Common myeloid progenitor, CD34-positive (primary cell): ENCODE data around the gene CS.
A peak's percentile ranks its signal among the peaks of the same experiment; 100 is the strongest.

Experiments used
- CTCF ChIA-PET: fragments of 350-600 bp; sonication (Branson Sonifier 250); formaldehyde crosslinking; loops from one replicate; lab custom pipeline; 2021; ENCODE audit warnings: antibody characterized with exemption; lab: Charles Lee
- POLR2A ChIA-PET: fragments of 350-600 bp; sonication (Branson Sonifier 250); formaldehyde crosslinking; loops from one replicate; lab custom pipeline; 2021; ENCODE audit warnings: antibody characterized with exemption; lab: Charles Lee
- DNase-seq, 3 donors: peaks; one replicate each; pipeline versions ENCODE4 v3.0.0 to v3.0.0-alpha.2; 2013
- H3K27ac ChIP-seq, 2 experiments: 1 replicate in 1 of 2; 2 replicates in 1 of 2; pipeline ENCODE4 v1.7.0; 2013; ENCODE audit warnings: inconsistent platforms in 2 of 2, low read length in 2 of 2, mild to moderate bottlenecking in 2 of 2, low read depth in 1 of 2, moderate library complexity in 1 of 2; ENCODE audit not compliant: severe bottlenecking in 2 of 2, insufficient read depth in 1 of 2, poor library complexity in 1 of 2
- H3K27me3 ChIP-seq, 5 experiments: replicated peaks in 2 of 5; 1 replicate in 3 of 5; 2 replicates in 2 of 5; pipeline versions ENCODE4 v1.6.1 to v1.7.0; 2013; ENCODE audit warnings: low read length in 4 of 5, mild to moderate bottlenecking in 2 of 5, moderate library complexity in 2 of 5, inconsistent platforms in 1 of 5; ENCODE audit not compliant: insufficient read depth in 5 of 5, control insufficient read depth in 4 of 5
- H3K36me3 ChIP-seq, 4 experiments: 1 replicate in 2 of 4; 2 replicates in 2 of 4; pipeline versions ENCODE4 v1.6.1 to v1.7.0; 2013; ENCODE audit warnings: low read length in 3 of 4, control low read depth in 1 of 4, mild to moderate bottlenecking in 1 of 4; ENCODE audit not compliant: control insufficient read depth in 4 of 4, insufficient read depth in 4 of 4
- H3K4me1 ChIP-seq, 4 experiments: 1 replicate in 3 of 4; 2 replicates in 1 of 4; pipeline versions ENCODE4 v1.6.1 to v1.7.1; 2013; ENCODE audit warnings: low read length in 3 of 4, mild to moderate bottlenecking in 3 of 4, control low read depth in 1 of 4, inconsistent platforms in 1 of 4, moderate library complexity in 1 of 4; ENCODE audit not compliant: control insufficient read depth in 4 of 4, insufficient read depth in 4 of 4; ENCODE audit errors: control extremely low read depth in 1 of 4
- H3K4me3 ChIP-seq, 7 experiments: 1 replicate in 4 of 7; 2 replicates in 3 of 7; pipeline versions ENCODE4 v1.5.1 to v1.7.0; 2013; ENCODE audit warnings: mild to moderate bottlenecking in 7 of 7, low read length in 6 of 7, moderate library complexity in 6 of 7, inconsistent platforms in 2 of 7, low read depth in 2 of 7, control low read depth in 1 of 7; ENCODE audit not compliant: insufficient read depth in 4 of 7, control insufficient read depth in 1 of 7; ENCODE audit errors: extremely low read depth in 1 of 7
- H3K9me3 ChIP-seq, 5 experiments: 1 replicate in 4 of 5; 2 replicates in 1 of 5; pipeline versions ENCODE4 v1.6.1 to v1.7.1; 2013; ENCODE audit warnings: low read length in 4 of 5, mild to moderate bottlenecking in 2 of 5, inconsistent platforms in 1 of 5, low read depth in 1 of 5, moderate library complexity in 1 of 5; ENCODE audit not compliant: control insufficient read depth in 4 of 5, insufficient read depth in 2 of 5; ENCODE audit errors: control extremely low read depth in 1 of 5
- WGBS: methylation state at CpG from one replicate; pipeline ENCODE4 v1.1.5; 2013; ENCODE audit not compliant: insufficient coverage; 5-methylcytosine and 5-hydroxymethylcytosine counted together

CS gene

GRCh38 chr12:56299308-56299852, 750 bp downstream of the CS start:
- Histone ChIP-seq H3K27me3 (no peaks in the 10 kb centered on the region), H3K4me3 (peak overlapping the region; percentile 52 to 95 (median 85)), H3K4me1 (peaks cover 12 to 31% (median 26%) of the 10 kb centered on the region in 4 experiments), H3K9me3 (no peaks in the 10 kb centered on the region), H3K27ac (peak overlapping the region; percentile 65 to 90), H3K36me3 (peaks cover 2 to 25% (median 9%) of the 10 kb centered on the region in 4 experiments)
- POLR2A ChIA-PET, result interaction anchor here (0.6 to 3.0 kb wide), 3 partner anchors 17 to 254 kb away, joined by 3 to 11 read pairs (median 3); partner anchors contain the start of genes CNPY2 and PAN2
- no peak for DNase-seq
- CTCF ChIA-PET, result interaction anchor here (0.9 to 3.1 kb wide), 8 partner anchors 9 to 181 kb away, joined by 3 to 11 read pairs (median 4); partner anchors contain the start of genes CNPY2 and ZC3H10
- WGBS, result 2% methylated on average over 9 of the region's 10 CpGs

GRCh38 chr12:56298828-56299227, 1.3 kb downstream of the CS start:
- Histone ChIP-seq H3K27ac (peak overlapping the region in 1 of 2 experiments; percentile 90), H3K9me3 (no peaks in the 10 kb centered on the region), H3K4me3 (peak overlapping the region in 6 of 7 experiments; percentile 52 to 95 (median 85)), H3K4me1 (peaks cover 12 to 31% (median 26%) of the 10 kb centered on the region in 4 experiments), H3K36me3 (peaks cover 0 to 26% (median 8%) of the 10 kb centered on the region in 4 experiments), H3K27me3 (no peaks in the 10 kb centered on the region)
- DNase-seq, result no peak
- 90% methylated on average over 5 of the region's 5 CpGs for WGBS
- CTCF ChIA-PET, result interaction anchor here (0.7 to 3.1 kb wide), 9 partner anchors 9 to 181 kb away, joined by 3 to 11 read pairs (median 4); partner anchors contain the start of genes CNPY2, COQ10A and ZC3H10
- POLR2A ChIA-PET, result interaction anchor here (1.0 to 3.0 kb wide), 2 partner anchors 17 to 35 kb away, joined by 3 to 11 read pairs; partner anchors contain the start of genes CNPY2 and PAN2

- no peaks in the 10 kb centered on the region for H3K27me3 ChIP-seq
- peaks cover 12 to 31% (median 26%) of the 10 kb centered on the region in 4 experiments for H3K4me1 ChIP-seq
- H3K36me3 ChIP-seq, result peaks cover 0 to 32% (median 9%) of the 10 kb centered on the region in 4 experiments
- peak overlapping the region in 1 of 2 experiments; percentile 20 for H3K27ac ChIP-seq
- H3K4me3 ChIP-seq, result no peak overlapping the region
- ChIA-PET CTCF (interaction anchor here (1.0 to 3.1 kb wide), 10 partner anchors 10 to 167 kb away, joined by 3 to 11 read pairs (median 4); partner anchors contain the start of genes ANKRD52, CNPY2 and COQ10A), POLR2A (no interaction called here)
- 100% methylated on average over 7 of the region's 8 CpGs for WGBS
- no peaks in the 10 kb centered on the region for H3K9me3 ChIP-seq
- DNase-seq, result no peak
Measured at GRCh38 chr12:56297400-56297799, 2.7 kb downstream of the CS start.

GRCh38 chr12:56296295-56296694, 3.8 kb downstream of the CS start:
- POLR2A ChIA-PET, result no interaction called here
- no peak for DNase-seq
- Histone ChIP-seq H3K36me3 (peaks cover 4 to 30% (median 12%) of the 10 kb centered on the region in 4 experiments), H3K4me1 (peaks cover 12 to 29% (median 26%) of the 10 kb centered on the region in 4 experiments), H3K9me3 (no peaks in the 10 kb centered on the region), H3K27ac (peak overlapping the region in 1 of 2 experiments; percentile 46), H3K4me3 (no peak overlapping the region), H3K27me3 (no peaks in the 10 kb centered on the region)
- 91% methylated on average over 4 of the region's 5 CpGs for WGBS
- CTCF ChIA-PET, result interaction anchor here (3.1 kb wide), 1 partner anchor 19 kb away, joined by 11 read pairs; the partner anchor contains the start of gene CNPY2

GRCh38 chr12:56293795-56294194, 6.3 kb downstream of the CS start:
- Histone ChIP-seq H3K4me1 (peaks cover 6 to 13% (median 11%) of the 10 kb centered on the region in 4 experiments), H3K27ac (no peak overlapping the region), H3K27me3 (no peaks in the 10 kb centered on the region), H3K9me3 (no peaks in the 10 kb centered on the region), H3K36me3 (peaks cover 7 to 40% (median 19%) of the 10 kb centered on the region in 4 experiments), H3K4me3 (no peak overlapping the region)
- WGBS, result 100% methylated on average over 5 of the region's 5 CpGs
- POLR2A ChIA-PET, result no interaction called here
- DNase-seq, result no peak
- CTCF ChIA-PET, result interaction anchor here (0.9 to 1.5 kb wide), 3 partner anchors 8 to 61 kb away, joined by 3 to 4 read pairs (median 3); no protein-coding TSS in a partner anchor

- WGBS, result 83% methylated on average over 2 of the region's 3 CpGs
- no peak overlapping the region for H3K4me3 ChIP-seq
- ChIA-PET POLR2A (interaction anchor here (0.7 kb wide), 1 partner anchor 20 kb away, joined by 5 read pairs; no protein-coding TSS in a partner anchor), CTCF (interaction anchor here (1.6 to 1.8 kb wide), 4 partner anchors 10 to 24 kb away, joined by 4 to 7 read pairs (median 5); no protein-coding TSS in a partner anchor)
- H3K4me1 ChIP-seq, result peaks cover 0 to 4% (median 2%) of the 10 kb centered on the region in 4 experiments
- peak in 2 of 3 donors; percentile 36 to 40 for DNase-seq
- H3K27me3 ChIP-seq, result no peaks in the 10 kb centered on the region
- no peak overlapping the region for H3K27ac ChIP-seq
- peaks cover 12 to 48% (median 32%) of the 10 kb centered on the region in 4 experiments for H3K36me3 ChIP-seq
- no peaks in the 10 kb centered on the region for H3K9me3 ChIP-seq
Measured at GRCh38 chr12:56288705-56289387, 11.3 kb downstream of the CS start.
